Tibial nerve (tissue), 4 donors: Measurements from ENCODE around the gene GPATCH2L.

Source experiments
- EP300 ChIP-seq, 2 donors: sonication (generic); formaldehyde crosslinking; IDR thresholded peaks; one replicate each; pipeline ENCODE4 v1.6.1; 2017; ENCODE audit warnings: antibody characterized with exemption in 2 of 2, mild to moderate bottlenecking in 1 of 2
- POLR2A ChIP-seq, 2 donors: fragments of 450-650 bp; IDR thresholded peaks; one replicate each; pipeline ENCODE4 v1.6.1; 2017; ENCODE audit warnings: antibody characterized with exemption in 2 of 2, mild to moderate bottlenecking in 2 of 2, moderate library complexity in 2 of 2
- TF ChIP-seq, protein P1 (sequence below), 5 experiments: fragments of 200-600 bp in 3 of 5; fragments of 450-650 bp in 2 of 5; sonication (generic) in 3 of 5; IDR thresholded peaks; one replicate each; pipeline ENCODE4 v1.5.1; 2016 to 2019; ENCODE audit warnings: antibody characterized with exemption in 5 of 5, mild to moderate bottlenecking in 3 of 5, moderate library complexity in 2 of 5

DNA sequence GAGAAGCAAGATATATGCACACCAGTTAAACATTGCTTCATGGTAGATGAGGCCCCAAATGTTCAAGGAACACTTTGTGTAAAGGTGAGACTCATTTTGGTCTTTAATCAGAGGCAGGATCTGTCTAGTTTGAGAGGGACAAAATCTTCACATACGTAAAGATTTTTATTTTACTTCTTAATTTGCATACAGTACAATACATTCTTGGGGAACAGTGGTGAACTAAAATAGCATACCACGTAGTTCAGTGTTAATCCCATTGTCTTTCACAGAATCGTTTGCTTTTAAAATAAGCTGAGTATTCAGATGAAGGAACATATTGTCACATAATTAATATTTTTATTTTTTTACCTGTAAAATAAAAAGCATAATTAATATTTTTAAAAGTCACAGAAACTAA, 43.3 kb downstream of the GPATCH2L start:
- TF ChIP-seq POLR2A (IDR thresholded peaks at IDR 0.05), result no peak
- TF ChIP-seq, protein P1, sequence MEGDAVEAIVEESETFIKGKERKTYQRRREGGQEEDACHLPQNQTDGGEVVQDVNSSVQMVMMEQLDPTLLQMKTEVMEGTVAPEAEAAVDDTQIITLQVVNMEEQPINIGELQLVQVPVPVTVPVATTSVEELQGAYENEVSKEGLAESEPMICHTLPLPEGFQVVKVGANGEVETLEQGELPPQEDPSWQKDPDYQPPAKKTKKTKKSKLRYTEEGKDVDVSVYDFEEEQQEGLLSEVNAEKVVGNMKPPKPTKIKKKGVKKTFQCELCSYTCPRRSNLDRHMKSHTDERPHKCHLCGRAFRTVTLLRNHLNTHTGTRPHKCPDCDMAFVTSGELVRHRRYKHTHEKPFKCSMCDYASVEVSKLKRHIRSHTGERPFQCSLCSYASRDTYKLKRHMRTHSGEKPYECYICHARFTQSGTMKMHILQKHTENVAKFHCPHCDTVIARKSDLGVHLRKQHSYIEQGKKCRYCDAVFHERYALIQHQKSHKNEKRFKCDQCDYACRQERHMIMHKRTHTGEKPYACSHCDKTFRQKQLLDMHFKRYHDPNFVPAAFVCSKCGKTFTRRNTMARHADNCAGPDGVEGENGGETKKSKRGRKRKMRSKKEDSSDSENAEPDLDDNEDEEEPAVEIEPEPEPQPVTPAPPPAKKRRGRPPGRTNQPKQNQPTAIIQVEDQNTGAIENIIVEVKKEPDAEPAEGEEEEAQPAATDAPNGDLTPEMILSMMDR (IDR thresholded peaks at IDR 0.05), result no peak
- no peak for TF ChIP-seq EP300 (IDR thresholded peaks at IDR 0.05)
